H9 (cell line): Measurements from ENCODE around the gene ERMP1. TPM values are rescaled to one million over a fixed set of nuclear protein-coding genes. Genes with fewer than 3 reads are reported as not detected.
A peak's percentile ranks its signal among the peaks of the same experiment; 100 is the strongest.

Experiments used
- DNase-seq: peaks from one replicate; pipeline ENCODE4 v3.0.0-alpha.2; 2017
- H2AFZ ChIP-seq: one replicate; pipeline ENCODE4 v1.6.1; 2013; ENCODE audit warnings: mild to moderate bottlenecking, low read length, control low read depth, moderate library complexity
- H2AK5ac ChIP-seq: 2 replicates; pipeline ENCODE4 v1.6.1; 2013; ENCODE audit warnings: low read length, control low read depth, mixed read lengths; ENCODE audit not compliant: insufficient read length
- H2BK120ac ChIP-seq: one replicate; pipeline ENCODE4 v1.6.1; 2013; ENCODE audit warnings: low read depth, mild to moderate bottlenecking, low read length, control low read depth, inconsistent platforms; ENCODE audit not compliant: poor library complexity, severe bottlenecking
- H2BK12ac ChIP-seq: 2 replicates; pipeline ENCODE4 v1.6.1; 2013; ENCODE audit warnings: low read length, control low read depth, mixed read lengths, low read depth; ENCODE audit not compliant: insufficient read length
- H2BK15ac ChIP-seq: 2 replicates; pipeline ENCODE4 v1.6.1; 2013; ENCODE audit warnings: low read depth, low read length, control low read depth
- H2BK20ac ChIP-seq: one replicate; pipeline ENCODE4 v1.6.1; 2013; ENCODE audit warnings: low read depth, mild to moderate bottlenecking, low read length, control low read depth, inconsistent platforms; ENCODE audit not compliant: poor library complexity, severe bottlenecking
- H2BK5ac ChIP-seq: 2 replicates; pipeline ENCODE4 v1.6.1; 2013; ENCODE audit warnings: low read length, control low read depth, mixed read lengths; ENCODE audit not compliant: insufficient read length
- H3K14ac ChIP-seq: 2 replicates; pipeline ENCODE4 v1.6.1; 2013; ENCODE audit warnings: low read length, control low read depth; ENCODE audit not compliant: insufficient read depth
- H3K18ac ChIP-seq: 2 replicates; pipeline ENCODE4 v1.6.1; 2013; ENCODE audit warnings: low read depth, mild to moderate bottlenecking, mixed read lengths, low read length, control low read depth; ENCODE audit not compliant: insufficient read length
- H3K23ac ChIP-seq: 2 replicates; pipeline ENCODE4 v1.6.1; 2013; ENCODE audit warnings: low read length, control low read depth, mixed read lengths, low read depth; ENCODE audit not compliant: insufficient read length
- H3K23me2 ChIP-seq: 2 replicates; pipeline ENCODE4 v1.6.1; 2013; ENCODE audit warnings: low read depth, mild to moderate bottlenecking, mixed read lengths, low read length, control low read depth; ENCODE audit not compliant: insufficient read length, poor library complexity, severe bottlenecking
- H3K27ac ChIP-seq: 2 replicates; pipeline ENCODE4 v1.5.1; 2013; ENCODE audit warnings: low read length, control low read depth, mixed read lengths, low read depth; ENCODE audit not compliant: insufficient read length
- H3K27me3 ChIP-seq: 2 replicates; pipeline ENCODE4 v1.6.1; 2013; ENCODE audit warnings: low read length, control low read depth, inconsistent platforms; ENCODE audit not compliant: insufficient read depth
- H3K4ac ChIP-seq: 2 replicates; pipeline ENCODE4 v1.6.1; 2013; ENCODE audit warnings: low read depth, mild to moderate bottlenecking, control low read depth, inconsistent platforms, low read length, moderate library complexity
- H3K4me1 ChIP-seq: 2 replicates; pipeline ENCODE4 v1.6.1; 2013; ENCODE audit warnings: low read length, control low read depth, inconsistent platforms; ENCODE audit not compliant: insufficient read depth
- H3K4me2 ChIP-seq: 2 replicates; pipeline ENCODE4 v1.6.1; 2013; ENCODE audit warnings: low read length, control low read depth, mixed read lengths; ENCODE audit not compliant: insufficient read length, insufficient read depth
- H3K56ac ChIP-seq: 2 replicates; pipeline ENCODE4 v1.6.1; 2013; ENCODE audit warnings: low read depth, mild to moderate bottlenecking, mixed read lengths, low read length, control low read depth; ENCODE audit not compliant: insufficient read length
- H3K79me1 ChIP-seq: 2 replicates; pipeline ENCODE4 v1.6.1; 2013; ENCODE audit warnings: low read depth, mild to moderate bottlenecking, moderate library complexity, low read length, control low read depth, inconsistent platforms; ENCODE audit not compliant: insufficient read depth, poor library complexity, severe bottlenecking
- H3K79me2 ChIP-seq: 2 replicates; pipeline ENCODE4 v1.6.1; 2013; ENCODE audit warnings: low read length, control low read depth, inconsistent platforms; ENCODE audit not compliant: insufficient read depth
- H3K9ac ChIP-seq: 2 replicates; pipeline ENCODE4 v1.6.1; 2013; ENCODE audit warnings: low read length, control low read depth, mixed read lengths; ENCODE audit not compliant: insufficient read length; ENCODE audit errors: extremely low read depth
- H3K9me3 ChIP-seq: one replicate; pipeline ENCODE4 v1.6.1; 2013; ENCODE audit warnings: low read depth, low read length, inconsistent platforms; ENCODE audit not compliant: control insufficient read depth
- H3T11ph ChIP-seq: one replicate; pipeline ENCODE4 v1.6.1; 2013; ENCODE audit warnings: mild to moderate bottlenecking, low read length, control low read depth, inconsistent platforms
- H4K20me1 ChIP-seq: one replicate; pipeline ENCODE4 v1.6.1; 2013; ENCODE audit not compliant: control insufficient read depth, insufficient read length, insufficient read depth
- H4K5ac ChIP-seq: 2 replicates; pipeline ENCODE4 v1.6.1; 2013; ENCODE audit warnings: low read depth, mild to moderate bottlenecking, mixed read lengths, low read length, control low read depth; ENCODE audit not compliant: insufficient read length
- H4K8ac ChIP-seq: replicated peaks from 2 replicates; pipeline ENCODE4 v1.6.1; 2013; ENCODE audit warnings: low read length, control low read depth, mixed read lengths, low read depth; ENCODE audit not compliant: insufficient read length
- H4K91ac ChIP-seq: 2 replicates; pipeline ENCODE4 v1.6.1; 2013; ENCODE audit warnings: low read depth, mild to moderate bottlenecking, moderate library complexity, mixed read lengths, low read length, control low read depth; ENCODE audit not compliant: insufficient read length
- H3K27ac Mint-ChIP-seq, 3 experiments: 2 replicates in 2 of 3; 3 replicates in 1 of 3; pipeline ENCODE4 v1.8.0; 2020 to 2021; ENCODE audit warnings: mixed read lengths in 3 of 3, mild to moderate bottlenecking in 1 of 3, moderate library complexity in 1 of 3
- H3K27me3 Mint-ChIP-seq: 2 replicates; pipeline ENCODE4 v1.8.0; 2021; ENCODE audit warnings: low read depth, mild to moderate bottlenecking, moderate library complexity, mixed read lengths
- H3K36me3 Mint-ChIP-seq, 3 experiments: 2 replicates in 2 of 3; 3 replicates in 1 of 3; pipeline ENCODE4 v1.8.0; 2020 to 2021; ENCODE audit warnings: low read depth in 3 of 3, mixed read lengths in 3 of 3; ENCODE audit not compliant: insufficient read depth in 1 of 3
- H3K4me1 Mint-ChIP-seq, 2 experiments: 2 replicates each; pipeline ENCODE4 v1.8.0; 2020; ENCODE audit warnings: mixed read lengths in 2 of 2
- H3K4me3 Mint-ChIP-seq, 2 experiments: 2 replicates in 1 of 2; 3 replicates in 1 of 2; pipeline ENCODE4 v1.8.0; 2020 to 2021; ENCODE audit warnings: mild to moderate bottlenecking in 2 of 2, mixed read lengths in 2 of 2, moderate library complexity in 1 of 2
- H3K9me3 Mint-ChIP-seq, 2 experiments: 2 replicates in 1 of 2; 3 replicates in 1 of 2; pipeline ENCODE4 v1.8.0; 2020; ENCODE audit warnings: mild to moderate bottlenecking in 2 of 2, mixed read lengths in 2 of 2, moderate library complexity in 1 of 2
- WGBS: extraction: QIAGEN DNeasy Blood & Tissue Kit; methylation state at CpG from one replicate; pipeline ENCODE4 v1.1.7; 2013; ENCODE audit warnings: missing lambda C conversion rate, low lambda C conversion rate, mixed read lengths; ENCODE audit not compliant: insufficient read length; ENCODE audit errors: extremely low coverage; 5-methylcytosine and 5-hydroxymethylcytosine counted together
- total RNA-seq: library from RNA; stranded (reverse); gene quantifications from 2 replicates; pipeline ENCODE4 v1.2.1, GENCODE V29; 2021
- TF ChIP-seq, protein P1 (sequence below): fragments of 200-600 bp; sonication (generic); conservative IDR thresholded peaks from 3 replicates; pipeline ENCODE4 v1.8.0; 2021; ENCODE audit warnings: antibody characterized with exemption, mild to moderate bottlenecking

The ERMP1 gene
- total RNA-seq, 1 experiment from 2014 or later = 20.2 TPM

DNA sequence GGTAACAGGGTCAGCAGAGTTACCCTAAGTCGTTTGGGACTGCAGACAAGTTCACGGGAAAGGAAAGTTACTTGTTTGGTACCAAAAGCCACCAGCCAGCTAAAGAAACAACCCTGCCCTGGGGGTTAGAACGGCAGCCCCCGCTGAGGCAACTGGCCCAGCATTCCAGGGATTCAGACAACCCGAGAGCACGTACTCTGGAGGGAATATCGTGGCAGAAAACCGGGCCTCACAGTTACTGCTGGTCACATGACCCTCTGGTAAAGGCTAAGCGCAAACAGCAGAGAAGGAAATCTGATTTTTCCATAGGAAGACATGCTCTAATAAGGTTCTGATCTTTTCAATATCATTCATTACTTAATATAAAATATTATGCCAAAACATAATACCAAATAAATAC, 35.3 kb upstream of the ERMP1 start:
- H2AK5ac ChIP-seq = no peak overlapping the region
- H3K4me1 ChIP-seq = 0 out of 2 replicates have a peak, but pooled peaks cover 4% of the 10 kb centered on the region
- TF ChIP-seq, protein P1, sequence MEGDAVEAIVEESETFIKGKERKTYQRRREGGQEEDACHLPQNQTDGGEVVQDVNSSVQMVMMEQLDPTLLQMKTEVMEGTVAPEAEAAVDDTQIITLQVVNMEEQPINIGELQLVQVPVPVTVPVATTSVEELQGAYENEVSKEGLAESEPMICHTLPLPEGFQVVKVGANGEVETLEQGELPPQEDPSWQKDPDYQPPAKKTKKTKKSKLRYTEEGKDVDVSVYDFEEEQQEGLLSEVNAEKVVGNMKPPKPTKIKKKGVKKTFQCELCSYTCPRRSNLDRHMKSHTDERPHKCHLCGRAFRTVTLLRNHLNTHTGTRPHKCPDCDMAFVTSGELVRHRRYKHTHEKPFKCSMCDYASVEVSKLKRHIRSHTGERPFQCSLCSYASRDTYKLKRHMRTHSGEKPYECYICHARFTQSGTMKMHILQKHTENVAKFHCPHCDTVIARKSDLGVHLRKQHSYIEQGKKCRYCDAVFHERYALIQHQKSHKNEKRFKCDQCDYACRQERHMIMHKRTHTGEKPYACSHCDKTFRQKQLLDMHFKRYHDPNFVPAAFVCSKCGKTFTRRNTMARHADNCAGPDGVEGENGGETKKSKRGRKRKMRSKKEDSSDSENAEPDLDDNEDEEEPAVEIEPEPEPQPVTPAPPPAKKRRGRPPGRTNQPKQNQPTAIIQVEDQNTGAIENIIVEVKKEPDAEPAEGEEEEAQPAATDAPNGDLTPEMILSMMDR = no peak
- H2BK15ac ChIP-seq = no peak overlapping the region
- no peak overlapping the region for H3K56ac ChIP-seq
- no peak overlapping the region for H2BK5ac ChIP-seq
- H3K23ac ChIP-seq = no peak overlapping the region
- H4K91ac ChIP-seq = no peak overlapping the region
- no peak overlapping the region for H3K9ac ChIP-seq
- H4K5ac ChIP-seq = no peak overlapping the region
- no peak overlapping the region for H3K18ac ChIP-seq
- H3K79me1 ChIP-seq = no peaks in the 10 kb centered on the region
- H2BK20ac ChIP-seq = no peak overlapping the region
- H2BK12ac ChIP-seq = no peak overlapping the region
- no peaks in the 10 kb centered on the region for H3K9me3 ChIP-seq
- Mint-ChIP-seq H3K27ac (no peak overlapping the region; a peak in 1 of 7 replicates), H3K4me3 (no peak overlapping the region), H3K27me3 (peaks cover 5% of the 10 kb centered on the region), H3K9me3 (no peaks in the 10 kb centered on the region), H3K4me1 (peaks cover 11 to 26% of the 10 kb centered on the region in 2 experiments), H3K36me3 (no peaks in the 10 kb centered on the region)
- 0 out of 2 replicates have a peak overlapping the region, but pooled peaks have one; percentile 35 for H3K14ac ChIP-seq
- H3K79me2 ChIP-seq = no peaks in the 10 kb centered on the region
- H3K27ac ChIP-seq = no peak overlapping the region
- no peak for DNase-seq
- no peaks in the 10 kb centered on the region for H4K20me1 ChIP-seq
- no peak overlapping the region for H3T11ph ChIP-seq
- H3K23me2 ChIP-seq = no peaks in the 10 kb centered on the region
- no peak overlapping the region for H3K4me2 ChIP-seq
- no peak overlapping the region for H2AFZ ChIP-seq
- no CpG with 5 or more reads among the region's 9 CpGs for WGBS
- no peak overlapping the region for H4K8ac ChIP-seq
- H3K27me3 ChIP-seq = no peaks in the 10 kb centered on the region
- H3K4ac ChIP-seq = no peak overlapping the region
- no peak overlapping the region for H2BK120ac ChIP-seq
